Measurements from ENCODE around the gene CHST3.
"Not testable (repeated sequence)": the region's sequence is repeated elsewhere in the genome, so short reads cannot be mapped to it uniquely, and the experiment has no call there.

The CHST3 gene

DNA sequence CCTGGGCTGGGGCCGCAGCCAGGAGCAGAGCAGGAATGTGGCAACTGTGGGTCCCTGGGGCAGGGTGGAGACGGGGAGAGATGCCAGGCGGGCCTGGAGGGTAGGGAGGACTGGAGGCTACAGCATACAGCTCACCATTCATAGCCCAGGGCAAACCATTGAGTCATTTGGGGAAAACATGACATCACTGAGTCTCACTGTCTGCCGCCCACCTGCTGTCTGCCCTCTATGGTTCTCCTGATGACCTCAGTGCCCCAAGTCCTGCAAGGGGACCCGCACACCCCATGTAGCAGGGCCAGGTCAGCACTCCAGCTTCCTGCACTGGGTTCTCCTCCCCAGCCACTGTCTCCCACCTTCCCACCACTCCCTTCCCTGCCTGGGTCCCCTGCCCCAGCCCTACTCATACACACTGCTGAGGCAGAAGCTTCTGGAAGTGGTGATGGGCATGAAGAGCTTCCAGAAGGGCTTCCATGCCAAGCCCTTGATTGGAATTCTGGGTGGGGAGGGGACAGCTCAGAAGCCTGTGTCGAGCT lies 10.4 kb downstream of the CHST3 start:
- no peak for DNase-seq

- DNase-seq = no peak
Observed at GRCh38 chr10:71975087-71975870, 11.1 kb downstream of the CHST3 start.

GRCh38 chr10:71975871-71976725 lies 11.9 kb downstream of the CHST3 start:
- DNase-seq = no peak

- DNase-seq = not testable (repeated sequence)
Observed at GRCh38 chr10:71977614-71977903, 13.4 kb downstream of the CHST3 start.

DNA sequence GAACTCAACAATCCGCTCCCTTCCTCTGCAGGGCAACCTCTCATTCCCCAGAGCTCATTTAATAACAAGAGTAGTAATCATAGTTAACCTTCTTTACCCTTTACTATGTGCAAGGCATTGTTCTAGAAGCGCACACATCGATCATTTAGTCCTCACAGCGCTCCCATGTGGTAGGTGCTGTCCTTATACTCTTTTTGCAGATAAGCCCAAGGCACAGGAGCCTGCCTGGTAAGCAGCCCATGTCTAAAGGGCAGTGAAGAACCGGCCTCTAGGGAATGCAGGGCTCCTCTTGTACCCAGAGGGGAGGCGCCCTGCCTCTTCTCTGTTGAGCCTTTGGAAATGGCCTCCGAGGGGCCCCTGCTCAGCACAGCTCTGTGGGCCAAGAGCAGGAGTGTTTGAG lies 14.3 kb downstream of the CHST3 start:
- DNase-seq = no peak

GRCh38 chr10:71978988-71979691 lies 14.9 kb downstream of the CHST3 start:
- DNase-seq = no peak

DNA sequence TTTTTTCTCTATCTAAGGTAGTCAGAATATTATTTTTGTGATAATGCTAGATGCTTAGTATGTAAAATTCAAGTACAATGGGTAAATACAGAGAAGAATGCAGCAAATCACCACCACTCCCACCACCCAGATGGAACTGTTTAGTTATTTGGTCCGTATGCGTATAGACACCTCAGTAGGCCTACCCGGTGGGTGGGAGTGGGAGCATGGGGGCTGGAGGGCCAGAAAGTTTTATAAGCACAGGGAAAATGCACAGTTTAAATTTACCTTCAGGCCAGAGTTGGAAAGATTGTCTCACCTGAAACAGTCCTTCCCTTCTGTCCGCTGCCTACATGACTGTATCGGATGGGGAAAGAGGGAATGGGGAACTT lies 15.5 kb downstream of the CHST3 start:
- DNase-seq = no peak

DNA sequence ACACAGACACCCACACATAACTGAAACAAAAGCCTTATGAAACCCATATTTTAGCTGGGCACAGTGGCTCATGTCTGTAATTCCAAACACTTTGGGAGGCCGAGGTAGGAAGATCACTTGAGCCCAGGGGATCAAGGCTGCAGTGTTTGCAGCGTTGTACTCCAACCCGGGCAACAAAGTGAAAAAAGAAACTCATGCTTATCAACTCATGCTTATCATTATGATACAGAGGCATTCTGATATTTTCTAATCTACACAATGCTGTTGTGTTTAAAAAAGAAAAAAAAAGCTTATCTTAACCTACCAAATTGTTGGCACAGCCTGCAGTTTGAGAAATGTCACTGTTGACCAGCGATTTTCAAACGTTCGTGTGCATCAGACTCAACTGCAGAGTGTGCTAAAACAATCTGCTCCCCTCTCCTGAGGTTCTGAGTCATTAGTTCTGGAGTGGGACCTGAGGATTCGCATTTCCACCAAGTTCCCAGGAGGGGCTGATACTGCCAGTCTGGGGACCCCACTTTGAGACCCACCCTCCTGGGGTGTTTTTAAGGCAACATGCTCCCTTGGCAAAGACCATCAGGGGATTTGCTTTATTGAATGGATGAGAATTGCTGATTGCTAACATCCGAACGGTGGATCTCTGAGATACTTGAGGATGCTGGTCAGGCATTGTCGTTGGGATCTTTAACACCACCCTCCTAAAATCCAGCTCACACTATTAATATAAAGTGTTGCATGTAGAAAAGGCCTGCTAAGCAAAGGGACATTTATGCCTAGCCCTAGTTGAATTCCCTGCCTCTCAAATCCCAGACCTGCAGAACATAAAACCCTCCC lies 16.2 kb downstream of the CHST3 start:
- no peak for DNase-seq

DNA sequence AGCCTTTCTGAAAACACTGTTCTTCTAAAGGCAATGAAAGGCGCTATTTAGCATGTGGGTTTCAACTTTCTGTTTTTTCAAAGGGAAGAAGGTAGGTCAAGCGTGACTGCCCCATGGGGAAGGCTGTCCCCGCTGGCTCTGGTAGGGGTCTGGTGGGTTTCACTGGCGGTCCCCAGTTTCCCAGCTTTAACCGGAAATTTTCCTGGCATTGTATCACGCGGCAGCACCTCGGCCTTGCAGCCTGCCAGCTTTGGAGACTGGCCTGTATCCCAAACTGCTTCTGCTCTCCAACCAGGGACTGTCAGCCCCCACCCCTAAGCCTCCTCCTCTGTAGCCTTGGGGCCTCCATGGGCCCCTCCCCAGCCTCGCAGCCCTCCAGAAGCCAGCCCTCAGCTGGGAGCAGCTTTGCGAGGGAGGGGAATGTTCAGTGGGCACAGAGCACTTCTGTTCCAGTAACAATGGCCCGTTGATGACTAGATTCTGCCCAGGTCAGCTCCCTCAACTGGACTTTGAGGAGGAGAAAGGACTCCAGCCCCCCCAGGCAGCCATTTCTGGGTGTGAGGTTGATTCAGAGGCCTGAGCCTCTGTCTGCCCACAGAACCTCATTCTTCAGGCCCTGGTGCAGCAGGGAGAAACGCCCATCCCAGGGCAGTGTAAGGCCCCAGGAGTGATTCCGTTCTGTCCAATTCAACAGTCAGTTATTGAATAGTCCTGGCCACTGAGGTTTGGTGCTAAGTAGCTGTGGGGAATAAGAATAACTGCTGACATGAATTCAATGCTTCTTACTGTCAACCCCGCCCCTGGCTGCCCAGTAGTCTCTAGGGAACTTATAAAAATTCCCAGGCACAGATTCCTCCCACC lies 17.1 kb downstream of the CHST3 start:
- peak; percentile 82 for DNase-seq

DNA sequence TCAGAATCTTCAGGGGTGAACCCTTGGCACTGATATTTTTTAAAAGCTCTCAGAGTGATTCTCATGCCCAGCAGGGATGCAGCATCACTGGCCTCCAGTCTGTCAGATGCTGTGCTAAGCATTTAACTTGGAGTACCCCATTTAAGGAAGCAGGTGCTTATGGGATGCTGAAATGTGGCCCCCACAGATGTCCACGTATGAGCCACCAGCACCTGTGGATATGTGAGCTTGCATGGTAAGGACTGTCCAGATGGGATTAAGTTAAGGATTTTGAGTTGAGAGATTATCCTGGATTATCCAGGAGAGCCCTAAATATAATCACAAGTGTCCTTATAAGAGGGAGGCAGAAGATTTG lies 17.7 kb downstream of the CHST3 start:
- no peak for DNase-seq

DNA sequence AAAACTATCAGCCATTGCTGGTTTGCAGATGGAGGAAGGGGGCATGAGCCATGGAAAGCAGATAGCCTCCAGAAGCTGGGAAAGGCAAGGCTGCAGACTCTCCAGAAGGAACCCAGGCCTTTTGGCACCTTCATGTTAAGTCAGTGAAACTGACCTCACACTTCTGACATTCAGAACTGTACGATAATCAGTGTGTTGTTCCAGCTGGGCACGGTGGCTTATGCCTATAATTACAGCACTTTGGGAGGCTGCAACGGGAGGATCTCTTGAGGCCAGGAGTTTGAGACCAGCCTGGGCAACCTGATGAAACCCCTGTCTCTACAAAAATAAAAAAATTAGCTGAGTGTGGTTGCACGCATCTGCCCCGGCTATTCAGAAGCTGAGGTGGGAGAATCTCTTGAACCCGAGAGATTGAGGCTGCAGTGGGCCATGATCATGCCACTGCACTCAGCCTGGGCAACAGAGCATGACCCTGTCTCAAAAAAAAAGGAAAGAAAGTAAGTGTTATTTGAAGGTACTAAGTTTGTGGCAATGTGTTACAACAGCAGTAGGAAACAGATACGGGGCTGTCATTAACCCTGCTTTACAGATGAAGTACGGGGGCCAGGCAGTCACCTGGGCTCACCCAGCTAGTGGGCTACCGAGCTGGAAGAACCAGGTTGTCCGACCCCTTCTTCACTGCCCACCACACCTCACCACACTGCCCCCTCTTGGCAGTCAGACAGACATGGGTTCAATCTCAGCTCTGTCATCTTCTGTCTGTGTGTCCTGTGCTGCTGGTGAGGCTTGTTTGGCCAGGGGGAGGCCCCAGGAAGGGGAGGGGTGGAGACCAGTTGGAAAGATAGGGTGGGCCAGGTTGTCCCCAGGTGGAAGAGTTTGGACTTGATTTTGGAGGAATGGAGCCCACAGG lies 18.3 kb downstream of the CHST3 start:
- DNase-seq = no peak

- no peak for DNase-seq
Observed at GRCh38 chr10:71984126-71984808, 20.1 kb downstream of the CHST3 start.

DNA sequence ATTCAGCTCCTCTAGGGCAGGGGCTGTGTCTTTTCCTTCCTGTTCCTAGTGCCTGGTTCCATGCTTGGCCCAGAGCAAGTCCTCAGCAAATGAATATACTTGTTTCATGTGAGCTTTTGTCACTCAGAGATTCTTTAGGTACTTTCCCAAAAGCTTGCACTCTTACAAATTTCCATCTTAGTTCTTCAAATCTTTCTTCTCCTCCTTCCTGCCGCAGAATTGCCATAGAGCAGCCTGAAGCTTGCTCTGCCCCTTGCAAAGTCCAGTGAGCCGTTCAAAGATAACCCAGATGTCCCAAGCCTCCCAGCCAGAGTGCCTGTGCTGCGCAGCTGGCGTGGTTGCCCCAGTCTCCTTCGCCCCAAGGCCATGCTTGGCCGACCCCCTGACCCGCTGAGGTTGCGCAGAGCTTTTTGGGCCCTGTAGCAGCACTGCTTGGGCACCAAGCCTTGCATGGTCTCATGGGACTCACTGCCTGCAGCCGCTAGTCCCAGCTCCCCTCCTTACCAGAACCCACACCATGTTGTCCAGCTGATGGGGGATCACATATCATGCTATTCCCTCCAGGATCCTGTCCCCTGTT lies 20.7 kb downstream of the CHST3 start:
- no peak for DNase-seq

- DNase-seq = no peak
Observed at GRCh38 chr10:71985542-71986250, 21.5 kb downstream of the CHST3 start.

- not testable (repeated sequence) for DNase-seq
Observed at GRCh38 chr10:71988895-71989294, 24.7 kb downstream of the CHST3 start.

DNA sequence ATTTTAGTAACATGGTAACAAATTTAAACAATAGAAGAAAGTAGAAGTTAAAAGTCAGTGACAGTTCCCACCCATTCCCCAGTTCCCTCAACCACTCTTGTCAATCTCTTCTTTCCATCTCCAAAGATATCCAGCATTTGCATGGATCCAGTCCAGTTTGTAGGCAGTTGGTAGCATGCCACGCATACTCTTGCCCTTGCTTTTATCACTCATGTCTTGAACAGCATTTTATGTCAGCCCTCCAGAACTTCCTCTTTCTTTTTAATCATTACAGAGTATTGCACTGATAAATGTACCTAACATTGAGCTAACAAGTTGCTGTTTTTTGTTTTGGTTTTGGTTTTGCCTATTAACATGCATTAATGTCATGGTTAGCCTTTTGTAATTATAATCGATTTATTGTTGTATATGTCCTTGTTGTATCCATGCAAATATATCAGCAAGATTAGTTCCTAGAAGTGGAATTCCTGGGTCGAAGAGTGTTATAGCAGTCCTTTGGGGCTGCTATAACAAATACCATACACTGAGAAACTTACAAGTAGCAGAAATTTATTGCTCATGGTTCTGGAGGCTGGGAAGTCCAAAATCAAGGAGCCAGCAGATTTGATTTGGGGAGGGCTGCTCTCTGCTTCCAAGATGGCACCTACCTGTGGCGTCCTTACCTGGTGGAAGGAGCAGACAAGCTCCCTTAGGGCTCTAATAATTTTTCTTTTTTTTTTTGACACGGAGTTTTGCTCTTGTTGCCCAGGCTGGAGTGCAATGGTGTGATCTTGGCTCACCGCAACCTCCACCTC lies 25.7 kb downstream of the CHST3 start:
- DNase-seq = no peak

GRCh38 chr10:71990706-71991269 lies 26.6 kb downstream of the CHST3 start:
- no peak for DNase-seq

GRCh38 chr10:71995449-71995848 lies 31.3 kb downstream of the CHST3 start:
- no peak for DNase-seq
